GM19467 (cell line): ENCODE results near the gene ICA1.
A peak's percentile ranks its signal among the peaks of the same experiment; 100 is the strongest.
"Not testable (repeated sequence)": the region's sequence is repeated elsewhere in the genome, so short reads cannot be mapped to it uniquely, and the experiment has no call there.

Experiments used
- ATAC-seq: cut with Tn5 transposase; IDR thresholded peaks from one replicate; pipeline ENCODE4 v1.9.1; 2021; ENCODE audit warnings: mild to moderate bottlenecking, moderate library complexity; ENCODE audit not compliant: unreplicated experiment

Gene ICA1

GRCh38 chr7:8271960-8272359 is 10.0 kb upstream of the ICA1 start:
- ATAC-seq = no peak

- ATAC-seq = no peak
Measured at GRCh38 chr7:8263048-8263447, 1.1 kb upstream of the ICA1 start.

- peak; percentile 15 for ATAC-seq
Measured at GRCh38 chr7:8260871-8261694, 884 bp downstream of the ICA1 start.

GRCh38 chr7:8259586-8260222 is 2.3 kb downstream of the ICA1 start:
- ATAC-seq = no peak

- ATAC-seq = no peak
Measured at GRCh38 chr7:8258734-8259133, 3.2 kb downstream of the ICA1 start.

- ATAC-seq = no peak
Measured at GRCh38 chr7:8258166-8258565, 3.8 kb downstream of the ICA1 start.

GRCh38 chr7:8255680-8256655 is 6.0 kb downstream of the ICA1 start:
- ATAC-seq = no peak

- ATAC-seq = no peak
Measured at GRCh38 chr7:8254667-8255066, 7.3 kb downstream of the ICA1 start.

- no peak for ATAC-seq
Measured at GRCh38 chr7:8254215-8254614, 7.8 kb downstream of the ICA1 start.

- ATAC-seq = no peak
Measured at GRCh38 chr7:8251195-8251594, 10.8 kb downstream of the ICA1 start.

GRCh38 chr7:8250547-8250946 is 11.4 kb downstream of the ICA1 start:
- no peak for ATAC-seq

- ATAC-seq = no peak
Measured at GRCh38 chr7:8249121-8249520, 12.8 kb downstream of the ICA1 start.

- ATAC-seq = no peak
Measured at GRCh38 chr7:8246020-8246419, 15.9 kb downstream of the ICA1 start.

- not testable (repeated sequence) for ATAC-seq
Measured at GRCh38 chr7:8245032-8245431, 16.9 kb downstream of the ICA1 start.

GRCh38 chr7:8243059-8243458 is 18.9 kb downstream of the ICA1 start:
- ATAC-seq = not testable (repeated sequence)

- not testable (repeated sequence) for ATAC-seq
Measured at GRCh38 chr7:8239702-8240362, 22.1 kb downstream of the ICA1 start.

- ATAC-seq = no peak
Measured at GRCh38 chr7:8236780-8237407, 25.1 kb downstream of the ICA1 start.

GRCh38 chr7:8232999-8233847 is 28.7 kb downstream of the ICA1 start:
- no peak for ATAC-seq

- no peak for ATAC-seq
Measured at GRCh38 chr7:8229927-8230326, 32.0 kb downstream of the ICA1 start.
